GM12878 (cell line): Measurements from ENCODE around the gene STX4. TPM values are rescaled to one million over a fixed set of nuclear protein-coding genes. Genes with fewer than 3 reads are reported as not detected.

Experiments
- BACH1 ChIP-seq: fragments of 450-650 bp; IDR thresholded peaks from 2 replicates; pipeline ENCODE4 v1.6.1; 2017; ENCODE audit warnings: mild to moderate bottlenecking, borderline replicate concordance
- EP300 ChIP-seq, 2 experiments: fragments of 150-350 bp in 1 of 2; IDR thresholded peaks; 2 replicates each; pipeline ENCODE4 v1.6.1; 2011 to 2012; ENCODE audit warnings: low read depth in 2 of 2, low read length in 2 of 2, borderline replicate concordance in 1 of 2, improper control_type of control experiment in 1 of 2, inconsistent platforms in 1 of 2; ENCODE audit not compliant: control insufficient read depth in 1 of 2
- PRDM15 ChIP-seq: fragments of 450-650 bp; formaldehyde crosslinking; IDR thresholded peaks from 2 replicates; pipeline ENCODE4 v1.4.0; 2020; ENCODE audit warnings: mild to moderate bottlenecking, moderate library complexity
- RCOR1 ChIP-seq: conservative IDR thresholded peaks from 2 replicates; pipeline ENCODE4 v1.6.1; 2012; ENCODE audit warnings: low read depth, low read length, improper control_type of control experiment
- RELB ChIP-seq: fragments of 450-650 bp; IDR thresholded peaks from 2 replicates; pipeline ENCODE4 v1.6.1; 2017; ENCODE audit warnings: low read depth, mild to moderate bottlenecking, moderate library complexity
- polyA plus RNA-seq, 11 experiments: library from polyadenylated mRNA; depleted of rRNA in 4 of 11; unstranded in 6 of 11; stranded (reverse) in 5 of 11; fragments of >200 nt; fragmentation: Nextera tagmentation in 4 of 11; fragmentation: Illumina TruSeq in 1 of 11; extraction: Ambion mirVana in 4 of 11; extraction: Trizol in 1 of 11; gene quantifications; 1 replicate in 1 of 11; 2 replicates in 10 of 11; pipeline versions ENCODE4 v1.2.1 to v1.2.3, GENCODE V29; 2011 to 2016; ENCODE audit warnings: inconsistent platforms in 2 of 11, missing spikeins in 2 of 11, low read depth in 1 of 11
- total RNA-seq, 4 experiments: library from RNA; depleted of rRNA in 3 of 4; stranded (reverse); fragments of >200 nt in 3 of 4; fragmentation: Illumina TruSeq in 1 of 4; extraction: Trizol in 1 of 4; gene quantifications; 2 replicates each; pipeline versions ENCODE4 v1.2.1 to v1.2.3, GENCODE V29; 2013 to 2021

Gene STX4
- total and polyA plus RNA-seq, 10 of the 15 experiments (the other 5 are each of a cell fraction or from before 2014, with no cell fraction given) = 3.3 to 37.6 (median 22.6) TPM

- no peak for TF ChIP-seq PRDM15 (CRISPR knock-in tag)
- TF ChIP-seq EP300 (IDR thresholded peaks at IDR 0.05; ENCODE audit: borderline replicate concordance in 1 of 2, control insufficient read depth in 1 of 2, low read depth in 2 of 2, low read length in 2 of 2) = no peak
- TF ChIP-seq RELB = no peak
- no peak for TF ChIP-seq RCOR1
- TF ChIP-seq BACH1 = no peak
- TF ChIP-seq, all 136 proteins: peak for 0
These were observed 47.5 kb downstream of the STX4 start (continued) for GRCh38 chr16:31080756-31081419.
